ENCODE measurements around the gene TBXAS1. TPM values are rescaled to one million over a fixed set of nuclear protein-coding genes. Genes with fewer than 3 reads are reported as not detected.
"Not testable (repeated sequence)": the region's sequence is repeated elsewhere in the genome, so short reads cannot be mapped to it uniquely, and the experiment has no call there.

TBXAS1 gene
- polyA plus RNA-seq, 3 donors from 2014 or later, result 59.6 to 93.3 (median 68.7) TPM

DNA sequence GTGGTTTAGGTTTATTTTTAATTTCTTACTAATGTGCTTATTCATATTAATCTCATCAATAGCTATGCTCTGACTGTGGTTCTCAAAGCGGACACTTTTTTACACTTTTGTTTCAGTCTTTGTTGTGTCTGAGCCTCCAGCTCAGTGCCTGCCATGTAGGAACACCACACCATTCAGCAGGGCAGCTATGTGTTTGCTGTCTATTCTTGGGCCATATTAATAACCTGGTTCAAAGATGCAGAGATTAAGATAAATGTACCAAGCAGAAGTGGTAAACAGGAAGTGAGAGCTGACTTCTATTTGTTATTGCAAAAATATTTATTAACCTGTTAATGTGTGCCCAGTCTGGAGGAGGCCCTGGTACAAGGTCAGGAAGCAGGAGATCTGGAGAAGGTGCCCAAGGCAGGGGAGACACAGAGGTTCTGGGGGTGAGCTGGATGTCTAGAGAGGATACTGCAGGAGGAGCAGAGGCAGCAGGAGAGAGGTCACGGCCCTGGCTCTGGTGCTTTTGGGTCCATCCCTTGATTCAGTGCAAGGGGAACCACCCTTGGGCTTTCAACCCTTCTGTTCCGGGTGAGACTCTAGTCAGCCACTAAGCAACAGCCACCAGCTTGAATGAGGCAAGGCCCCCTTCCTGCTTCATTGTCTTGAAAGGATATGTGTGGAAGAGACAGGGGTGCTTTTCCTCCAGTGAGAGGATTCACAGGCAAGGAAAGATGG is 1.9 kb downstream of the TBXAS1 start:
- H3K36me3 Mint-ChIP-seq, result peaks cover 15 to 38% (median 16%) of the 10 kb centered on the region in 3 donors
- H3K4me3 Mint-ChIP-seq, result peak overlapping the region; percentile 86 to 96 (median 88)
- peaks cover 0 to 8% (median 7%) of the 10 kb centered on the region in 3 donors for H3K27me3 Mint-ChIP-seq (ENCODE audit: low read depth in 3 of 3)
- peaks cover 0 to 21% (median 7%) of the 10 kb centered on the region in 6 donors for H3K9me3 Mint-ChIP-seq
- peak in 1 of 3 donors; percentile 21 for DNase-seq
- peak overlapping the region; percentile 90 to 98 (median 96) for H3K27ac Mint-ChIP-seq
- peaks cover 54 to 66% of the 10 kb centered on the region in 2 donors for H3K4me1 Mint-ChIP-seq

DNA sequence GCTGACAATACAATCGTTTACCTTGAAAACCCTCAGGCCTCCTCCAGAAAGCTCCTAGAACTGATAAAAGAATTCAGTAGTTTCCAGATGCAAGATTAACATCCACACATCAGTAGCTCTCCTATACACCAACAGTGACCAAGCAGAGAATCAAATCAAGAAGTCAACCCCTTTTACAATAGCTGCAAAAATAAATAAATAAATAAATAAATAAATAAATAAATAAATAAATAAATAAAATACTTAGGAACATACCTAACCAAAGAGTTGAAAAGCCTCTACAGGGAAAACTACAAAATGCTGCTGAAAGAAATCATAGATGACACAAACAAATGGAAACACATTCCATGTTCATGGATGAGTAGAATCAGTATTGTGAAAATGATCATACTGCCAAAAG is 6.8 kb downstream of the TBXAS1 start:
- not testable (repeated sequence) for DNase-seq; H3K27me3 Mint-ChIP-seq (ENCODE audit: low read depth in 3 of 3); H3K4me3 Mint-ChIP-seq
- peaks cover 14 to 30% (median 15%) of the 10 kb centered on the region in 3 donors for H3K36me3 Mint-ChIP-seq
- H3K27ac Mint-ChIP-seq, result peak overlapping the region in 4 of 6 donors; percentile 2 to 76 (median 60)
- peaks cover 0 to 21% (median 7%) of the 10 kb centered on the region in 6 donors for H3K9me3 Mint-ChIP-seq
- H3K4me1 Mint-ChIP-seq, result peaks cover 67 to 73% of the 10 kb centered on the region in 2 donors

DNA sequence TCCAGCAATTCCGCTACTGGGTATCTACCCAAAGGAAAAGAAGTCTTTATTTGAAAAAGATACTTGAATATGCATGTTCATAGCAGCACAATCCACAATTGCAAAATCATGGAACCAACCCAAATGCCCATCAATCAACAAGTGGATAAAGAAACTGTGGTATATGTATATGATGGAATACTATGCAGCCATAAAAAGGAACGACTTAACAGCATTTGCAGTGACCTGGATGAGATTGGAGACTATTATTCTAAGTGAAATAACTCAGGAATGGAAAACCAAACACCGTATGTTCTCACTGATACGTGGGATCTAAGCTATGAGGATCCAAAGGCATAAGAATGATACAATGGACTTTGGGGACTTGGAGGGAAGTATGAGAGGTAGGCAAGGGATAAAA is 8.2 kb downstream of the TBXAS1 start:
- Mint-ChIP-seq H3K27ac (peak overlapping the region in 4 of 6 donors; percentile 6 to 77 (median 22)), H3K4me1 (peaks cover 67 to 72% of the 10 kb centered on the region in 2 donors), H3K36me3 (peaks cover 8 to 18% (median 14%) of the 10 kb centered on the region in 3 donors), H3K4me3 (peak overlapping the region in 2 of 5 donors; percentile 10 to 31), H3K9me3 (peaks cover 0 to 21% (median 7%) of the 10 kb centered on the region in 6 donors)
- DNase-seq; H3K27me3 Mint-ChIP-seq (ENCODE audit: low read depth in 3 of 3): not testable (repeated sequence)

DNA sequence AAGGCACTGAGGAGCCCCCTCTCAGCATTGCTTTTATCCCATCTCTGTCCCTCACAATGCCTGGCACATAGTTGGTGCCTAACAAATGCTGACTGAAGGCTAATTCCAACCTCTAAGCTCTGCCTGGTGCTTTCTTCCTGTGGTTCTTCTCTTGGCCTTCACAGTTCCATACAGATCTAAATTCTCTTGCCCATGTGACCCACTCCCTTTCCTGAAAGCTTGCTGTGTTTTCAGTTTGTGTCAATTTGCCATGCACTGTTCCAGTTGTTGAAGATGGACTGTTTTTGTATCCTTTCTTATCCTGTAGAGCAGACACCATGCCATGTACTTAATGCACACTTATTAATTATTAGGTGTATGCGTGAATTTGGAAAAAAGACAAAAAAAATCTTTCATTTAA is 9.2 kb downstream of the TBXAS1 start:
- DNase-seq, result no peak
- H3K27me3 Mint-ChIP-seq (ENCODE audit: low read depth in 3 of 3), result peaks cover 0 to 4% (median 4%) of the 10 kb centered on the region in 3 donors
- peaks cover 0 to 16% (median 2%) of the 10 kb centered on the region in 6 donors for H3K9me3 Mint-ChIP-seq
- H3K4me1 Mint-ChIP-seq, result peaks cover 67 to 73% of the 10 kb centered on the region in 2 donors
- peaks cover 0 to 9% (median 5%) of the 10 kb centered on the region in 3 donors for H3K36me3 Mint-ChIP-seq
- H3K27ac Mint-ChIP-seq, result peak overlapping the region in 4 of 6 donors; percentile 18 to 82 (median 50)
- peak overlapping the region in 1 of 5 donors; percentile 4 for H3K4me3 Mint-ChIP-seq

DNA sequence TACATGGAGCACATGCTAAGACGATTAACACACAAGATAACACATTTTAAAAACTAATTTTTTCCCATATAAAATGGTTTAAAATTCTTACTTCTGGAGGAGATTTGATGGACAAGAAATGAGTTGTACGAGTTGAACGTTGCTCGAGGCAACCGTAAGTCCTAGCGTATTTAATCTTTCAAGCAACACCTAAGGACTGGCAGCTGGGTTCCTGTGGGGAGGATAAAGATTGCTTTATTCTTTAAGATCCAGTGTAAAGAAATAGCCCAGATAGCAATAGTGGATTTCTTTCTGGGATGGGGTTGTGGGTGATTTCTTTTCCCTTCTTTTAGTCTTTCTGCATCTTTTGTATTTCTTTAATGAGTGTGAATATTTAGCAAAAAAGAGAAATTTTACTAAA is 9.8 kb downstream of the TBXAS1 start:
- peaks cover 0 to 16% (median 2%) of the 10 kb centered on the region in 6 donors for H3K9me3 Mint-ChIP-seq
- H3K36me3 Mint-ChIP-seq, result peaks cover 0 to 5% (median under 1%) of the 10 kb centered on the region in 3 donors
- peaks cover 0 to 4% (median 4%) of the 10 kb centered on the region in 3 donors for H3K27me3 Mint-ChIP-seq (ENCODE audit: low read depth in 3 of 3)
- peaks cover 71 to 75% of the 10 kb centered on the region in 2 donors for H3K4me1 Mint-ChIP-seq
- no peak for DNase-seq
- peak overlapping the region in 5 of 6 donors; percentile 8 to 82 (median 46) for H3K27ac Mint-ChIP-seq
- H3K4me3 Mint-ChIP-seq, result peak overlapping the region in 1 of 5 donors; percentile 16

DNA sequence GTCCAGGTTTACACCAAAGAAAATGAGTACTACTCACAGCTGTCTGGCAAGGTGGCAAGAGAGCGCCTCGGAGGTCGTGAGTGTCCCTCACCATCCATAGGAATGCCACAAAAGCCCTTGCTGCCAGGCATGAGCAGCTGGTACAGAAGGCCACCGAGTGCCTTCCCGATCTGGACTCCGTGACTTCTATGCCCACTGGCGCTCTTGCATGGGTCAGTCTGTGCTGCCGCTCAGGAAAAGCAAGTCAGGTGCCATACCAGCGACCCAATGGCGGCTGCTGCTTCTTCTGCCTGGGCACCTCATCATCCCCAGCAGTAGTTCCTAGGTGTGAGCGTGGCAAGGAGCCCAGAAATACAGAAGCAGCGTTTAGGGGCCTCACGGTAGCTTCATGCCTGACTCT is 11.7 kb downstream of the TBXAS1 start:
- DNase-seq, result no peak
- peak overlapping the region in 3 of 6 donors; percentile 34 to 48 (median 40) for H3K27ac Mint-ChIP-seq
- no peak overlapping the region for H3K4me3 Mint-ChIP-seq
- H3K4me1 Mint-ChIP-seq, result peaks cover 77% of the 10 kb centered on the region in 2 donors
- peaks cover 0 to 3% (median 0%) of the 10 kb centered on the region in 6 donors for H3K9me3 Mint-ChIP-seq
- H3K36me3 Mint-ChIP-seq, result no peaks in the 10 kb centered on the region
- peaks cover 0 to 4% (median 4%) of the 10 kb centered on the region in 3 donors for H3K27me3 Mint-ChIP-seq (ENCODE audit: low read depth in 3 of 3)

DNA sequence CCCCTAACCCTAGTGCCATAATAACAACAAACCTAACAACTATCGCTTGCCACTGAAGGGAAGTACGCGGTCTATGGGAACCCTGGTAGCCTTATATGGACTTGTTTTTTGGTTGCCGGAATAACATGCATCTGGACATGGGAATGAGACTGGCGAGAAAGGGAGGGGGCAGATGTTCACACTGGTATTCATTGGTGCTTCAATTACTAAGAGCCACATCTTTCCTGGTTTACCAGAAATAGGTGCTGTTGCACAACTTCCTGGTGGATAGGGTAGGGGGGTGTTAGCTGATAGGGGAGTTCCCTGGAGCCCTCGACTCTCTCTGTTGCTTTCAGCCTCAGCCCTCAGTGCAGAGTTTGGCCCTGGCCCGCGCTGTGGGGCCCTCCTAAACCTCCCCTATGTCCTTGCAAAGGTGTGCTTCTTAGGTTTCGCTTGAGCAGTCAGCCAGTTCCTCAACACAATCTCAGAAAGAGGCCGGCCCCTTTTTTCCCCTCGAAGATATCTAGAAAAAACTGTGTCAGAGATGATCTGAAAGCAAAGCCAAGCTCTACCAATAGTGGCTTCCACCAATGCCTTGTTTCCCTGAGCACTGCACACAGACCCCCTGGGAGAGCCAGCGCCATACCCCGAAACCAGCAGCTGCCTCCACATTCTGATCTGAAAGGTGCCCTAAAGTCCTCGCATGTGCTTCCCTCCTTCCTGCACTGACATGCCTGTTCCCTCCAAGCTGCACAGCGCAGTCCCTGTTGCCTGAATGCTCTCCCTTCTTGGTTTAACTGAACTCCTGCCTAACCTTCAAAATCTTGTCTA is 13.5 kb downstream of the TBXAS1 start:
- Mint-ChIP-seq H3K27me3 (ENCODE audit: low read depth in 3 of 3) (peaks cover 0 to 4% (median under 1%) of the 10 kb centered on the region in 3 donors), H3K36me3 (peaks cover 4 to 5% (median 4%) of the 10 kb centered on the region in 3 donors), H3K9me3 (peaks cover 0 to 3% (median 0%) of the 10 kb centered on the region in 6 donors), H3K27ac (peak overlapping the region; percentile 29 to 91 (median 76)), H3K4me3 (peak overlapping the region; percentile 36 to 80 (median 47)), H3K4me1 (peaks cover 71% of the 10 kb centered on the region in 2 donors)
- no peak for DNase-seq

DNA sequence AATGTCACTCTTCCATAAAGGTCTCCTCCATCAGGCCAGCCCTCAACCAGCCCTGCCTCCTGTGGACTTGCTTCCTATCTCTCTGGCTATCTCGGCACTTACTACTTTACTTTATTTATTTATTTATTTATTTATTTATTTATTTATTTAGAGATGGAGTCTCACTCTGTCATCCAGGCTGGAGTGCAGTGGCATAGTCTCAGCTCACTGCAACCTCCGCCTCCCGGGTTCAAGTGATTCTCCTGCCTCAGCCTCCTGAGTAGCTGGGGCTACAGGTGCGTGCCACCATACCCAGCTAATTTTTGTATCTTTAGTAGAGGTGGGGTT is 14.1 kb downstream of the TBXAS1 start:
- Mint-ChIP-seq H3K27ac (peak overlapping the region; percentile 29 to 91 (median 76)), H3K4me3 (peak overlapping the region in 2 of 5 donors; percentile 77 to 80), H3K4me1 (peaks cover 67 to 68% of the 10 kb centered on the region in 2 donors)
- not testable (repeated sequence) for H3K9me3 Mint-ChIP-seq; H3K36me3 Mint-ChIP-seq; DNase-seq; H3K27me3 Mint-ChIP-seq (ENCODE audit: low read depth in 3 of 3)

DNA sequence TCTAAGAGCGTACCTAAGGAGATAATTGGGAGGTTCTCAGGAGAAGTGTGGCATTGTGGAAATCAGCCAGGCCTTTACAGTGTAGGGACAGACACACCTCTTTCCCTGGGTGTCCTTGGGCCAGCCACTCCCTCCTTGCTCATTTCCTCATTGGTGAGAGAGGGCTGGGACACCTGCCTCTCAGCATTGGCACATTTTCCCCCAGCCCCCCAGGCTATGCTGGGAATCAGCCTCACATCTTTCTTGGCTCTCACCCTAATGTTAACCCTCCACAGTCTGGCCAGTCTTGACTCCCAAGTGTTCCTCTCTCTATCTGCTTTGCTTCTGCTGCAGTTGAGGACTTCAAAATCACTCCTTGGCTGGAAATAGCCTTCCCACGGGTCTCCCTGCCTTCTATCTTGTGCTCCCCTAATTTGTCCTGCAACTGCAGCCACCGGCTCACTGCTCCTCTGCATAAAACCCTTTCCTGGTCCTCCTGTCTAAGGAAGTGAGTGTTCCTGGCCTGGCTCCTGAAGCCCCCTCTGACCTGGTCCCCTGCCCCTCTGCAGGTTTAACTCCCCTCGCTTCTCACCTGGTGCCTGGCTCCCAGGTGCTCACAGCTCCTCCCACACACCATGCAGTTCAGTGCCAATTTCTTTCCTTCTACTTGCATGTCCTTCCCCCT is 15.8 kb downstream of the TBXAS1 start:
- Mint-ChIP-seq H3K27me3 (ENCODE audit: low read depth in 3 of 3) (peaks cover 0 to 4% (median 0%) of the 10 kb centered on the region in 3 donors), H3K4me3 (no peak overlapping the region), H3K4me1 (peaks cover 57 to 64% of the 10 kb centered on the region in 2 donors), H3K36me3 (peaks cover 6 to 16% (median 10%) of the 10 kb centered on the region in 3 donors), H3K9me3 (peaks cover 0 to 3% (median 0%) of the 10 kb centered on the region in 6 donors), H3K27ac (peak overlapping the region in 4 of 6 donors; percentile 11 to 79 (median 28))
- no peak for DNase-seq

DNA sequence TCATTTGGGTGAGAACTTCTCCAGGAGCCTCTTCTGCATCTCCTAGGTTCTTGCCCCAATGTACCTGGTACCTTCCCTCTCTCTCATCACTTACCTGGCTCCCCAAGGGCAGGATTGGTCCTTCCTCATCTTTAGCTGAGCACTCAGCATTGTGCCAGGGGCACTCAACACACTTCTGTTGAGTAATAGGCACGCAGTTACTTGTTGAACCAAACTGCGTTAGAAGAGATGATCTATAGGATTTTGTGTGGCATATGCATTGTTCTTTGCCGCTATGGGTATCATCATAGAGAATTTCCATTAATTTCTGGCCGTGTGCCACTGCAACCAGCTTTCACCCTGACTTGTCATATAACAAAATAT is 16.4 kb downstream of the TBXAS1 start:
- Mint-ChIP-seq H3K9me3 (peaks cover 0 to 3% (median 0%) of the 10 kb centered on the region in 6 donors), H3K27ac (peak overlapping the region in 3 of 6 donors; percentile 15 to 79 (median 41)), H3K4me3 (no peak overlapping the region)

DNA sequence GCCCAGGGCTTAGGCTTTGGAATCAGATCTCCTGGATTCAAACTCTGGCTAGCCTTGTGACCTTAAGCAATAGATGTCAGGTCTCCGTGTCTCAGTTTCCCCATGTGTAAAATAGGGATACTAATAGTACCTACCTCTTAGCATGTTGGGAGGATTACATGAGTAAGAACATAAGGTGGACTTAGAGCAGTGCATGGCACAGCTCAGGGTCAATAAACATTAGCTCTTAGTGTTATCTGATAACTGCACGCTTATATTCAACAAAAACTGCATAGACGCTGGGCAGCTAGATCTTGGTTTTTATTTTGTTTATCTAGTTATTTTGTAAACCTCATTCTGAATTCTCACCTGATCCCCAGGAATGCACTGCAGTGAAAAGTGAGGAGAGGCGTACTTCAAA is 17.2 kb downstream of the TBXAS1 start:
- Mint-ChIP-seq H3K4me3 (no peak overlapping the region), H3K9me3 (peaks cover 0 to 3% (median 0%) of the 10 kb centered on the region in 6 donors), H3K4me1 (peaks cover 60 to 61% of the 10 kb centered on the region in 2 donors), H3K36me3 (peaks cover 6 to 16% (median 10%) of the 10 kb centered on the region in 3 donors), H3K27ac (no peak overlapping the region), H3K27me3 (ENCODE audit: low read depth in 3 of 3) (peaks cover 0 to 4% (median 0%) of the 10 kb centered on the region in 3 donors)
- DNase-seq, result no peak

More for the DNA sequence above, 16.4 kb downstream of the TBXAS1 start:
- peaks cover 57 to 66% of the 10 kb centered on the region in 2 donors for H3K4me1 Mint-ChIP-seq
- H3K27me3 Mint-ChIP-seq (ENCODE audit: low read depth in 3 of 3), result peaks cover 0 to 4% (median 0%) of the 10 kb centered on the region in 3 donors
- no peak for DNase-seq
- peaks cover 6 to 16% (median 10%) of the 10 kb centered on the region in 3 donors for H3K36me3 Mint-ChIP-seq

DNA sequence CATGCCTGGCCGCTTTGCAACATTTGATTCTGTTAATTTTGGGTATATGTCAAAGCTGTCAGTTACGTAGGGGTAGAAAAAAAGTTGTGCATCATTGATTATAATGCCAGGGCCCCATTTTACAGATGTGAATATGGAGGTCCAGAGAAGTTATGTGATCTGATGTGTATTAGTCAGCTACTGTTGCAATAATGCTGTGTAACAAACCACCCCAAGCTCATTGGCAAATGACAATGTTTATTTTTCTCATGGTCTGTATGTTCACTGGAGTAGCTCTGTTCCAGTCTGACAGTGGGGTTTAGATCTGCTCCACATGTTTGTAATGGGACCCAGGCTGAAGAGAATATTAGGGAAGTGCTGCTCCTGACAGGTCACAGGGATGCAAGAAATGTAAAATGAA is 19.2 kb downstream of the TBXAS1 start:
- Mint-ChIP-seq H3K9me3 (peaks cover 0 to 3% (median 0%) of the 10 kb centered on the region in 6 donors), H3K4me1 (peaks cover 53 to 55% of the 10 kb centered on the region in 2 donors), H3K36me3 (peaks cover 6 to 16% (median 10%) of the 10 kb centered on the region in 3 donors), H3K4me3 (no peak overlapping the region), H3K27me3 (ENCODE audit: low read depth in 3 of 3) (no peaks in the 10 kb centered on the region), H3K27ac (peak overlapping the region in 2 of 6 donors; percentile 18 to 25)
- no peak for DNase-seq

DNA sequence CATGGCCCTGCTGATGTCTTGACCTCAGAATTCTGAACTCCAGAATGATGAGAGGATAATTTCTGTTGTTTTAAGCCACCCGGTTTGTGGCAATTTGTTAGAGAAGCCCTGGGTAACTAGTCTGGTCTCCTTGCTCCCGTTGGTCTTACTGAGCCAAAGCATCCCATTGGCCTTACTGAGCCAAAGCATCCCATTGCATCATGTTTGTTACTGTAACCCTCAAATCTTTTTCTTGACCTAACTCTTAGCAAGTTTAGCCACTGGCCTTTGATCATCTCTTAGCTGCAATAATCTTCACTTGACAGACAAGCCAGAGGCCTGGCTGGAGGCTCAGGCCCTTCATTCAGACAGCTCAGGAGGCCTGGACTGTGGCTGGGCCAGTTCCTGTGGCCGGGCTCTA is 21.8 kb downstream of the TBXAS1 start:
- Mint-ChIP-seq H3K4me3 (no peak overlapping the region), H3K27me3 (ENCODE audit: low read depth in 3 of 3) (peaks cover 0 to 2% (median 0%) of the 10 kb centered on the region in 3 donors), H3K4me1 (peaks cover 60% of the 10 kb centered on the region in 2 donors), H3K27ac (peak overlapping the region in 1 of 6 donors; percentile 56), H3K36me3 (peaks cover 6 to 16% (median 10%) of the 10 kb centered on the region in 3 donors), H3K9me3 (peaks cover 0 to 3% (median 0%) of the 10 kb centered on the region in 6 donors)
- no peak for DNase-seq

Measured in immature natural killer cell (primary cell).